Hepatocyte (in vitro differentiated cells): ENCODE results near the gene IGIP.

Experiments
- CTCF ChIP-seq: fragments of 200-600 bp; sonication (generic); IDR thresholded peaks from 2 replicates; pipeline ENCODE4 v1.5.1; 2016; ENCODE audit warnings: antibody characterized with exemption, mild to moderate bottlenecking; ENCODE audit not compliant: poor library complexity
- EZH2 ChIP-seq: fragments of 200-600 bp; sonication (generic); IDR thresholded peaks from 2 replicates; pipeline ENCODE4 v1.6.1; 2016; ENCODE audit warnings: antibody characterized with exemption, mild to moderate bottlenecking, borderline replicate concordance
- EZH2phosphoT487 ChIP-seq: fragments of 200-600 bp; sonication (generic); IDR thresholded peaks from one replicate; pipeline ENCODE4 v1.6.1; 2018; ENCODE audit warnings: antibody characterized with exemption, mild to moderate bottlenecking, low read depth, moderate library complexity; ENCODE audit not compliant: unreplicated experiment, severe bottlenecking

DNA sequence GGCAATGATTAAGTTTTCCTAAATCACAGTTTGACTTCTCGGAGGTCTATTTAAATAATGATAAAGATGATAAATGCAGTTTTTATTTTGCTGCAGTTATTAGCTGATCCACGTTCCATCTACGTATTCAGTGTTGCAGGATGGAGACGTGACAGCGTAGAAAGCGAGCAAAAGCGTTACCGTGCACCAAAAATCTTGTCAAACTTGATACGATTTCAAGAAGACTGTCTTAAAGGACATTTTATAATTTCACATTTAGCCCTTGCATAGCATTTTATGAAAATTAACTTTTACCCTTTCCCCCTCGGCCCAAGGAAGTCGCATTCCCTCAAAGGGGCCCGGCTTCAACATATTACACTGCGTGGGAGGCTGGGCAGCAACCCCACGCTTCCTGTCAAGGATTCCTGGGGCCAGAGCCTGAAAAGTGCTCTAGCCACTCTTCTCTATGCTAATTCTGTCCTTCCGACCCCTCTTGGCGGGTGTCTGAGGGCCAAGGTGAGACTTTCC, 18.9 kb upstream of the IGIP start:
- TF ChIP-seq EZH2, result no peak
- TF ChIP-seq CTCF, result no peak
- no peak for TF ChIP-seq EZH2phosphoT487
